Choroid plexus epithelial cell (primary cell): Measurements from ENCODE around the gene CTTNBP2.

ENCODE experiments used
- DNase-seq: peaks from one replicate; pipeline ENCODE4 v3.0.0-alpha.2; 2010; ENCODE audit warnings: low read depth
- H3K4me3 ChIP-seq: 2 replicates; pipeline ENCODE4 v1.5.1; 2011; ENCODE audit warnings: low read depth, mild to moderate bottlenecking, control low read depth, low read length, moderate library complexity
- TF ChIP-seq, protein P1 (sequence below): conservative IDR thresholded peaks from 2 replicates; pipeline ENCODE4 v1.5.1; 2011; ENCODE audit warnings: low read depth, mild to moderate bottlenecking, control low read depth, inconsistent platforms, low read length, moderate library complexity

Gene CTTNBP2

DNA sequence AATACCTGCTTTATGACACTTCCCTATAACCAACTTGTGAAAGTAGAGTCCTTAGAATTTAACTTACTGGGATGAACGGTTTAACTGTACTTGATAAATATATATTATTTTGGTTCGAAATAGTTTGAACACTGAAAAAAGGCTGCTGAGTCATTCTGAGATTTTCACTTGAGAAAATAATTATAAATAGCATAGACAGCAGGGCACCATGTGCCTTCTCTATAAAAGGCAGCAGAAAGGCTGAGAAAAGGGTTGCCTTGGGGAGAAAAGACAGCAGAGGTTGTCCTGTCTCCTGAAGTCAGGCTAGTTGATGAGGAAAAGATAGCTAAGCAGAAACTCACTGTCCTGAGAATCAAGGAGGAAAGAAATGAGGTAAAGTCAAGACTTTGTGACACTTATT lies 92.4 kb downstream of the CTTNBP2 start:
- TF ChIP-seq, protein P1, sequence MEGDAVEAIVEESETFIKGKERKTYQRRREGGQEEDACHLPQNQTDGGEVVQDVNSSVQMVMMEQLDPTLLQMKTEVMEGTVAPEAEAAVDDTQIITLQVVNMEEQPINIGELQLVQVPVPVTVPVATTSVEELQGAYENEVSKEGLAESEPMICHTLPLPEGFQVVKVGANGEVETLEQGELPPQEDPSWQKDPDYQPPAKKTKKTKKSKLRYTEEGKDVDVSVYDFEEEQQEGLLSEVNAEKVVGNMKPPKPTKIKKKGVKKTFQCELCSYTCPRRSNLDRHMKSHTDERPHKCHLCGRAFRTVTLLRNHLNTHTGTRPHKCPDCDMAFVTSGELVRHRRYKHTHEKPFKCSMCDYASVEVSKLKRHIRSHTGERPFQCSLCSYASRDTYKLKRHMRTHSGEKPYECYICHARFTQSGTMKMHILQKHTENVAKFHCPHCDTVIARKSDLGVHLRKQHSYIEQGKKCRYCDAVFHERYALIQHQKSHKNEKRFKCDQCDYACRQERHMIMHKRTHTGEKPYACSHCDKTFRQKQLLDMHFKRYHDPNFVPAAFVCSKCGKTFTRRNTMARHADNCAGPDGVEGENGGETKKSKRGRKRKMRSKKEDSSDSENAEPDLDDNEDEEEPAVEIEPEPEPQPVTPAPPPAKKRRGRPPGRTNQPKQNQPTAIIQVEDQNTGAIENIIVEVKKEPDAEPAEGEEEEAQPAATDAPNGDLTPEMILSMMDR = no peak
- no peak overlapping the region for H3K4me3 ChIP-seq
- peak; percentile 38 for DNase-seq

DNA sequence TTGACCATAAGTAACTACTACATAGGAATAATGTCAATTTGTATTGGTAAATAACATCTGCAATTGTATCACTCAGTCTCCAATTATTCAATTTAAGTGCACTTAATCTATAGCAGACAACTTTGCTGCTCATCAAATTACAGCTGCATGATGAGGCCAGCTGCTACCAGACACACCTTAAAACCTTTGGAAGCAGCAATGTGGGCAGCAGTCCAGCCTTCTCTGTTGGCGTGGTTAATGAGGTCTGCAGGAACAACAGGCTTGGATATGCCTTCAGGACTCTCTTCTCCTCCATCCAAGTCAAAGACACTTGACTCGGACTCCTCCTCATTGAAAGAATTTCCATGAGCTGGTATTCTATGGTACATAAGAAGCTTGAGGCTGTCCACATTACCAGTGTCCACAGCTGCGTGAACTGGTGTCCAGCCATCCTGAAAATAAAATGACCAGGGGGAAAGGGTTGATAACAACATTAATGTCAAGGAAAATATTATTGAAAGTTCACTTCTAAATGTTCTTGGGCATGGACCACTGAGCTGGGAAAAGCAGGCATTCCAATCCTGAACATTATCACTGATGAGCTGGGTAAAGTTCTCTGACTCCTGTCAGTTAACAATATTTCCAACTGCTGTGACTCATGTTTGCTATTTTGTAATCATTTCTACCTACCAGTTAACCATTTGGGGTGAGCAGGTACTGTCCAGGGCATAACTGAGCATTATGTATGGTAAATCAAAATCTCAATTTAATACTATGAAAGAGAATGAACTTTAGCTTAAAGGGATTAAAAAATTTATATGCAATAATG lies 95.7 kb downstream of the CTTNBP2 start:
- DNase-seq = no peak
- no peak overlapping the region for H3K4me3 ChIP-seq
- TF ChIP-seq, protein P1 = no peak

DNA sequence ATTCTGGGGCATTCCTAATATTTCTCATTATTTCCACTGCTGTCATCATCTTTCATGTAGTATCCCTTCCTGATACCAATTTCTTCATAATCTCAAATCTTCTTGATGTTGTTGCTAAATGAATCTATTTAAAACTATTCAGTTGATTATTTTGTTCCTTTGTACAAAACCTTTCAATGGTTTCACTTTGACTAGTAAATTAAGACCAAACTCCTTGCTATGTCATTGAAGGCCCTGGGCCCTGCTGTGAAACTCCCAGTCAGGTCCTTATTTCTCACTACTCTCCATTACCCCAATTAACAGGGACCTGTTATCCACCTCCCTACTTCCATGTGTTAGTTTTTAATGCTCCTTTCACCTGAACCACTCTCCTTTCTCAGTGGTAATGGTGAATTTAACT lies 97.0 kb downstream of the CTTNBP2 start:
- no peak overlapping the region for H3K4me3 ChIP-seq
- TF ChIP-seq, protein P1 = no peak
- DNase-seq = no peak

DNA sequence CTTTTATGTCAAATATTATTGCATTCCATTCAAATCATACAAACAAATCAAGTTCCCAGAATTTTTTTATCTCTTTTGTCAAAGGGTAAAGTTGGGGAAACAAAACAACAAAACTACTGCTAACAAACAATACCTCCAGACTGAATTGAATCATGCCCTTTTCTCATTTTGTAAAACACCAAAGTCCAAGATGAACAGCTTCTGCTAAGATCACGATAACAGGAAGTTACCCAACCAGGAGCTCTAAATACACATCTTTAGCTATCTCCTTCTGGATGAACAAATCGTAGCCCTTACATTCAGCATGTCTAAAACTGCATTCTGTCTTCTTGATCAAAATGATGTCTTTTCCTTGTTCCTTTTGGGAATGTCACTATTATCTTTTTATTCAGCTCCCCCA lies 97.4 kb downstream of the CTTNBP2 start:
- DNase-seq = peak; percentile 9
- TF ChIP-seq, protein P1 = no peak
- no peak overlapping the region for H3K4me3 ChIP-seq

DNA sequence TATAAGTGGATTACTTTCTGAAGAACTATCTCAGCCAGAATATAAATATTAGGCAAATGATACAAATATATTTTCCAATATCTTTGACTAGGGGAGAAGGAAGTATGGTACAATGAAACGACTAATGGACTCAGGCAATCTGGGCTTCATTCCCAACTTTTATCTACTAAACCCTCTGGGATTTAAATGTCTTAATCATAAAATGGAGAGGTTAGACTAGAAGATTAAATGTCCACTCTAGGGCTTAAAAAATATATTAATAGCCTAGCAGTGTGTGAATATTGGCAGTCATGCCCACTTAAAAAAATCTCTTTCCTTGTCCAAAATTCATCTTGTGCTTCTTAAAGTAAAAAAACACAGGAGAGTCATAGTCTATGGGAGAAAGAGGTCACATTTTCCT lies 98.3 kb downstream of the CTTNBP2 start:
- DNase-seq = no peak
- TF ChIP-seq, protein P1 = no peak
- no peak overlapping the region for H3K4me3 ChIP-seq

DNA sequence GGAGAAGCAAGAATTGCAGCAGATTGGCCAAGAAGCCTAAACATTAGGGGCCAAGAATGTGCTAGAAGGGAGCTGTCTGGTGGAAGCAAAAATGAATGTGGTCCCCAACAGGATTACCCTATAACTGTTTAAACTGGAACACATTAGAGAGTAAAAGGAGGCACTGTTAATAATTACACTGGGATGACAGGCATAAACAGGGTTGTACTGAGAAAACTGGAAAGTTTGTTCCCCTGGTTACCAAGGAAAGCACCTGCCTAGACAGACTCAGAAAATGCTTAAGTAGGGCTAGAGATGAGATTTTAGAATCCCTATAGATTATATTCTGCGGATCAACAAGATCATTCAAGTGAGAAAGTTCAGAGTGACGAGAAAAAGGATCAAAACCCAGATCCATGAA lies 100.8 kb downstream of the CTTNBP2 start:
- DNase-seq = no peak
- no peak overlapping the region for H3K4me3 ChIP-seq
- TF ChIP-seq, protein P1 = no peak

- TF ChIP-seq, protein P1 = no peak
- no peak for DNase-seq
Measured at GRCh38 chr7:117771756-117772155, 101.5 kb downstream of the CTTNBP2 start.

More at GRCh38 chr7:117771756-117772155, 101.5 kb downstream of the CTTNBP2 start:
- no peak overlapping the region for H3K4me3 ChIP-seq
